ENCODE measurements around the gene SAMD11. TPM values are rescaled to one million over a fixed set of nuclear protein-coding genes. Genes with fewer than 3 reads are reported as not detected.

SAMD11 gene
- total RNA-seq, 2 experiments from 2014 or later: not detected

DNA sequence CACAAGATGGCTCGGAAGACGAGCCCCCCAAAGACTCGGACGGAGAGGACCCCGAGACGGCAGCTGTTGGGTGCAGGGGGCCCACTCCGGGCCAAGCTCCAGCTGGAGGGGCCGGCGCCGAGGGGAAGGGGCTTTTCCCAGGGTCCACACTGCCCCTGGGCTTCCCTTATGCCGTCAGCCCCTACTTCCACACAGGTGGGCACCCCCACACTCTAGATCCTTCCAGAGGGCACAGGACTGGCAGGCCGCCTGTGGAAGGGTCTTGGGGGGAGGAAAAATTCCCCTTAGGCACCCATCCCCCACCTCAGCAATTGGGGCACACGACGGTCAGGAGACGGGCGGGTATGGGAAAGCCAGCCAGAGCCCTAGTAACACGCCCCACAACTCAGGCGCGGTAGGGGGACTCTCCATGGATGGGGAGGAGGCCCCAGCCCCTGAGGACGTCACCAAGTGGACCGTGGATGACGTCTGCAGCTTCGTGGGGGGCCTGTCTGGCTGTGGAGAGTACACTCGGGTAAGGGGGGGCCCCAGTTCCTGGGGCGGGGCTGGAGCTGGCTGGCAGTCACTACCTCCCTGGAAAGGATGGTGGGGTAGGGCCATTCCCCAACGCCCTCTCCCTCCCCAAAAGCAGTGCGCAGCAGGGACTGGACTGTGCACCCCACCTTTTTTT is 19.3 kb downstream of the SAMD11 start:
- TF ChIP-seq, protein P1, sequence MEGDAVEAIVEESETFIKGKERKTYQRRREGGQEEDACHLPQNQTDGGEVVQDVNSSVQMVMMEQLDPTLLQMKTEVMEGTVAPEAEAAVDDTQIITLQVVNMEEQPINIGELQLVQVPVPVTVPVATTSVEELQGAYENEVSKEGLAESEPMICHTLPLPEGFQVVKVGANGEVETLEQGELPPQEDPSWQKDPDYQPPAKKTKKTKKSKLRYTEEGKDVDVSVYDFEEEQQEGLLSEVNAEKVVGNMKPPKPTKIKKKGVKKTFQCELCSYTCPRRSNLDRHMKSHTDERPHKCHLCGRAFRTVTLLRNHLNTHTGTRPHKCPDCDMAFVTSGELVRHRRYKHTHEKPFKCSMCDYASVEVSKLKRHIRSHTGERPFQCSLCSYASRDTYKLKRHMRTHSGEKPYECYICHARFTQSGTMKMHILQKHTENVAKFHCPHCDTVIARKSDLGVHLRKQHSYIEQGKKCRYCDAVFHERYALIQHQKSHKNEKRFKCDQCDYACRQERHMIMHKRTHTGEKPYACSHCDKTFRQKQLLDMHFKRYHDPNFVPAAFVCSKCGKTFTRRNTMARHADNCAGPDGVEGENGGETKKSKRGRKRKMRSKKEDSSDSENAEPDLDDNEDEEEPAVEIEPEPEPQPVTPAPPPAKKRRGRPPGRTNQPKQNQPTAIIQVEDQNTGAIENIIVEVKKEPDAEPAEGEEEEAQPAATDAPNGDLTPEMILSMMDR (IDR thresholded peaks at IDR 0.05): no peak
- intact Hi-C loops (cut with DNase I, micrococcal nuclease): no loop called here
- Mint-ChIP-seq H3K27me3 (peaks cover 33% of the 10 kb centered on the region), H3K27ac (no peak overlapping the region), H3K4me3 (no peak overlapping the region), H3K36me3 (ENCODE audit: low read depth) (peaks cover 25% of the 10 kb centered on the region), H3K9me3 (no peaks in the 10 kb centered on the region), H3K4me1 (ENCODE audit: low read depth) (peaks cover 5% of the 10 kb centered on the region)
- ChIA-PET POLR2A (no interaction called here), CTCF (no interaction called here)
- H3K9me3 ChIP-seq (ENCODE audit: control insufficient read depth in 1 of 2, insufficient read depth in 1 of 2, low read length in 2 of 2): peaks cover 0 to 31% of the 10 kb centered on the region in 2 experiments
- no peak for DNase-seq
- no peak overlapping the region for H3K27ac ChIP-seq (ENCODE audit: low read depth in 1 of 2, low read length in 2 of 2)
- peaks cover 28 to 47% of the 10 kb centered on the region in 2 experiments for H3K27me3 ChIP-seq (ENCODE audit: control insufficient read depth in 1 of 2, insufficient read depth in 2 of 2, low read length in 2 of 2)
- ATAC-seq (ENCODE audit: poor library complexity): no peak
- no peak overlapping the region for H3K4me3 ChIP-seq (ENCODE audit: low read length)
- peaks cover 31% of the 10 kb centered on the region for H3K4me1 ChIP-seq (ENCODE audit: insufficient read depth, low read length)
- peaks cover 21% of the 10 kb centered on the region for H3K36me3 ChIP-seq (ENCODE audit: insufficient read depth, low read length)

DNA sequence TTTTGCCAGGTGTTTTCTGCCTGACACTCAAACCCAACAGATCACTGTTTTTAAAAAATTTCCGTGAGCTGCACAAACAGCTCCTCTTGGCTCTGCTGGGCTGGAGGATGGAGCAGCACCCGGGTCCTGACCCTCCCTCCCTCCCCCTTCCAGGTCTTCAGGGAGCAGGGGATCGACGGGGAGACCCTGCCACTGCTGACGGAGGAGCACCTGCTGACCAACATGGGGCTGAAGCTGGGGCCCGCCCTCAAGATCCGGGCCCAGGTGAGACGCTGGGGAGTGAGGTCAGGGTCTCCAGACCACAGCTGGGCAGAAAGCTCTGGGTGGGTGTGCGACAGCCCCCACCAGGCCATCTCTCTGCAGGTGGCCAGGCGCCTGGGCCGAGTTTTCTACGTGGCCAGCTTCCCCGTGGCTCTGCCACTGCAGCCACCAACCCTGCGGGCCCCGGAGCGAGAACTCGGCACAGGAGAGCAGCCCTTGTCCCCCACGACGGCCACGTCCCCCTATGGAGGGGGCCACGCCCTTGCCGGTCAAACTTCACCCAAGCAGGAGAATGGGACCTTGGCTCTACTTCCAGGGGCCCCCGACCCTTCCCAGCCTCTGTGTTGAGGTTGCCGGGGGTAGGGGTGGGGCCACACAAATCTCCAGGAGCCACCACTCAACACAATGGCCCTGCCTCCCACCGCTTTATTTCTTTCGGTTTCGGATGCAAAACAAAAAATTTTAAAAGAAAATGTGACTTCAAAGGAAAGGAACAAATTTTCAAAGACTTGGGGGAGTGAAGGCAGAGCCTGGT is 20.0 kb downstream of the SAMD11 start:
- H3K36me3 Mint-ChIP-seq (ENCODE audit: low read depth): peaks cover 30% of the 10 kb centered on the region
- H3K4me1 Mint-ChIP-seq (ENCODE audit: low read depth): peaks cover 5% of the 10 kb centered on the region
- DNase-seq (no peak), ATAC-seq (ENCODE audit: poor library complexity) (no peak)
- Histone ChIP-seq H3K36me3 (ENCODE audit: insufficient read depth, low read length) (peaks cover 27% of the 10 kb centered on the region), H3K27ac (ENCODE audit: low read depth in 1 of 2, low read length in 2 of 2) (no peak overlapping the region), H3K9me3 (ENCODE audit: control insufficient read depth in 1 of 2, insufficient read depth in 1 of 2, low read length in 2 of 2) (peaks cover 0 to 26% of the 10 kb centered on the region in 2 experiments), H3K4me3 (ENCODE audit: low read length) (no peak overlapping the region), H3K4me1 (ENCODE audit: insufficient read depth, low read length) (peaks cover 31% of the 10 kb centered on the region), H3K27me3 (ENCODE audit: control insufficient read depth in 1 of 2, insufficient read depth in 2 of 2, low read length in 2 of 2) (peaks cover 28 to 42% of the 10 kb centered on the region in 2 experiments)
- no peak overlapping the region for H3K27ac Mint-ChIP-seq
- ChIA-PET CTCF (no interaction called here), POLR2A (no interaction called here)
- TF ChIP-seq, protein P1 (IDR thresholded peaks at IDR 0.05): no peak
- H3K4me3 Mint-ChIP-seq: no peak overlapping the region
- no peaks in the 10 kb centered on the region for H3K9me3 Mint-ChIP-seq
- intact Hi-C loops (cut with DNase I, micrococcal nuclease): no loop called here
- H3K27me3 Mint-ChIP-seq: peaks cover 26% of the 10 kb centered on the region

DNA sequence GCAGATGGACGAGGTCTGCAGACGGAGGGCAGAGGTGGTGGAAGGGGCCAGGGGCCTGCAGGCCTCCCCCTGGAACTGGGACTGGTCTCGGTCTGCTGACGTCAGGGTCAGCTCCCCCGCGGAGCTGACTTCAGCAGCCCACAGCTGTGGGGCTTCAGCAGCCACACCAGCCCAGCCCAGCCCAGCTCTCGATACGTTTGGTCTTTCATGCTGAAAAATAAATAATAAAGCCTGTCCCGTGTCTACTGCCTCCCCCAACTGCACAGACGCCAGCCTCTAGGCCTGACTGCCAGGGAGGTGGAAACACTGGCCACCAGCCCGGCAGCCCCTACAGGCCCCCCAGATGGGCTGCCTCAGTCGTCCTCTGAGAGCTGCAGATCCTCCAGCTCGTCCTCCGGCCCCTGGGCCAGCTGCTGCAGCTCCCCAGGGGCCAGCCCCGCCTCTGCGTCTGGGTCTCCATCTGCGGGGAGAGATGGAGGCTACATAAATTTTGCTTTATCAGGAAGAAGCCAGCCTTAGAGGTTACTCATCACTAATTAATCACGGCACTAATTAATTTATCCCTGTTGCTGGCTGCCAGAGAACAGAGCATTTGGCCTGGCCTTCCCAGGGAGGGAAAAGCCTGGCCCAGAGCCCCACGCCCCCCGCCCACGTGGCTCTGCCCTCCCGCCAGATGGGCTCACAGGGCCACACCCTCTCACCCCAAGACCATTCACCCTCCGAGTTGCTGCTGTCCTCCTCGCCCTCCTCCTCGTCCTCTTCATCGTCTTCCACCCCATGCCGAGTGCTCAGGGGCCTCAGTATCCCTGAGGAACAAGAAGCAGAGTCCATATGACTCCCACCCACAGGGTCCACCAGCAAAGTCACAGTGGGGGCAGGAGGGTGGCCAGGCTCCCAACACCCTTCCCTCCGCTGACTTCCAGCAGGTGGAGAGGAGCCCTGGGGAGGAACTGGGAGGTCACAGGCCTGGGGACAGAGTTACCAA is 20.9 kb downstream of the SAMD11 start:
- Mint-ChIP-seq H3K4me3 (peak overlapping the region; percentile 51), H3K4me1 (ENCODE audit: low read depth) (peaks cover 5% of the 10 kb centered on the region), H3K36me3 (ENCODE audit: low read depth) (peaks cover 39% of the 10 kb centered on the region), H3K27me3 (peaks cover 17% of the 10 kb centered on the region), H3K27ac (no peak overlapping the region), H3K9me3 (no peaks in the 10 kb centered on the region)
- Histone ChIP-seq H3K9me3 (ENCODE audit: control insufficient read depth in 1 of 2, insufficient read depth in 1 of 2, low read length in 2 of 2) (peaks cover 0 to 20% of the 10 kb centered on the region in 2 experiments), H3K27me3 (ENCODE audit: control insufficient read depth in 1 of 2, insufficient read depth in 2 of 2, low read length in 2 of 2) (peaks cover 20 to 34% of the 10 kb centered on the region in 2 experiments), H3K27ac (ENCODE audit: low read depth in 1 of 2, low read length in 2 of 2) (no peak overlapping the region), H3K4me1 (ENCODE audit: insufficient read depth, low read length) (peaks cover 31% of the 10 kb centered on the region), H3K4me3 (ENCODE audit: low read length) (no peak overlapping the region), H3K36me3 (ENCODE audit: insufficient read depth, low read length) (peaks cover 35% of the 10 kb centered on the region)
- CTCF ChIA-PET: no interaction called here
- TF ChIP-seq, protein P1 (IDR thresholded peaks at IDR 0.05): no peak
- DNase-seq (no peak), ATAC-seq (ENCODE audit: poor library complexity) (no peak)
- intact Hi-C loops (cut with DNase I, micrococcal nuclease): no loop called here
- POLR2A ChIA-PET: no interaction called here
